Stimulated activated CD4-positive, alpha-beta T cell treated with anti-CD3 and anti-CD28 coated beads, Interleukin-15, amount 100 ng/mL, for 24 hours (primary cell): Measurements from ENCODE around the gene WWC1.

Source experiments
- DNase-seq: peaks from one replicate; pipeline ENCODE4 v3.0.0-alpha.2; 2020

WWC1 gene

GRCh38 chr5:168365581-168366081 lies 74.2 kb downstream of the WWC1 start:
- DNase-seq, result no peak

- DNase-seq, result no peak
Observed at GRCh38 chr5:168366116-168366515, 74.7 kb downstream of the WWC1 start.

DNA sequence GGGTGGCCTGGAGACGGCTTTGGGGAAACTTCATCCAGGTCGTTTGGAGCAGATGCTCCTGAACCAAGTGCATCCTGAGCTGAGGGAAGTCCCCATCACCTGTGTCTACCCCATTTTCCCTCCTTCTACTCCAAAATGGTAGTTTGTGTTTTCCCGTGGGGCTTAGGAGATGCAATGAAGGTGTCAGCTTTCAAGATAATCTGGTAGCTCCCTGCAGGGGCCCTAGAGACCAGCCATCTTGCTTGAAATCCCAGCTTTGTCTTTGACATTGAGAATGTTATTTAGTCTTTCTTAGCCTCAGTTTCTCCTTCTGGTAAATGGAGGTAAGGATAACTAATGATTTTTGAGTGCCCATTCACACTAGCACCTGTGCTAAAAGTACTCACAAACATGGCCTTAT lies 77.4 kb downstream of the WWC1 start:
- no peak for DNase-seq

DNA sequence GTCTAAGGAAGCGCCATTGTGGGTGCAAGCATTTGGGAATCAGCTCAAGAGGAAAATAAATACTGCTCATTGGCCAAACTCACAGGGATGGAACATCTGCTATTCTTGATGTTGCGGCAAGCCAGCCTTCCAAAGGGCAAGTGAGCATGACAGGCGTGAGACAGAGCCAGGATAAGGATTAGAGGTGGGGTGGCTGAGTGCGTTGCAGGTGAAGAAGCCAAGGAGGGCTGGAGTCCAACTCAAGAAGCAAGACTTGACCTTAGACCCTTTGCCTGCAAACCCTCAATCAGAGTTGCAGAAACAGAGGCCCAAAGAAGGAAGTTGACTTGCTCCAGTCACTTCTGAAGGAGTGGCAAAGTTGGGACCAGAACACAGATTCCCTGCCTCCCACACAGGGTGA lies 79.4 kb downstream of the WWC1 start:
- DNase-seq, result no peak

- no peak for DNase-seq
Observed at GRCh38 chr5:168372356-168372946, 81.0 kb downstream of the WWC1 start.

- DNase-seq, result no peak
Observed at GRCh38 chr5:168374532-168374931, 83.1 kb downstream of the WWC1 start.

- DNase-seq, result no peak
Observed at GRCh38 chr5:168375214-168375613, 83.8 kb downstream of the WWC1 start.

DNA sequence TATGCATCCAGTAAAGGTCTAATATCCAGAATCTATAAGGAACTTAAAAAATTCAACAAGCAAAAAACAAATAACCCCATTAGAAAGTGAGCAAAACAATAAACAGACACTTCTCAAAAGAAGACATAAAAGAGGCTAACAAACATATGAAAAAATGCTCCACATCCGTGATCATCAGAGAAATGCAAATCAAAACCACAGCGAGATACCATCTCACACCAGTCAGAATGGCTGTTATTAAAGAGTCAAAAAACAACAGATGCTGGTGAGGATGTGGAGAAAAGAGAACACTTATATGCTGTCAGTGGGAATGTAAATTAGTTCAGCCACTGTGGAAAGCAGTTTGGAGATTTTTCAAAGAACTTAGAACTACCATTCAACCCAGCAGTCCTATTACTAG lies 86.1 kb downstream of the WWC1 start:
- DNase-seq, result no peak

- no peak for DNase-seq
Observed at GRCh38 chr5:168378741-168379140, 87.3 kb downstream of the WWC1 start.

GRCh38 chr5:168382421-168382820 lies 91.0 kb downstream of the WWC1 start:
- no peak for DNase-seq

DNA sequence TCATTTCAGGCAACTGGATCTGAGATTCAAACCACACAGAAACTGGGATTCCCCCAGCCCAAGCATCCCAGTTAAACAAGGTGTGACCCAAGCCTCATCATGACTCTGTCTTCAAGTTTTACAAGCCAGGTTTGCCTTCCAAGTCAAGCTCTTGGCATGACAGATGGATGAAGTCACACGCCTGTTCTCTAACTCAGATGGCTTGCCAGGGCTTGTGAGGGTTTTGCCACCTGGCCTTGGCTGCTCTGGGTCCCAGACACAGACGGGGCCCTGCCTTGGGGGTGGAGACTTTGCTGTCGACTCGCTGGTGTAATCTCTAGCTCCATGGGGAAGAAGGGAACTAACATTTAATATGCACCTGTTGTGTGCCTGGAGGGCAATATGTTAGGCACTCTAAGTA lies 99.0 kb downstream of the WWC1 start:
- no peak for DNase-seq

DNA sequence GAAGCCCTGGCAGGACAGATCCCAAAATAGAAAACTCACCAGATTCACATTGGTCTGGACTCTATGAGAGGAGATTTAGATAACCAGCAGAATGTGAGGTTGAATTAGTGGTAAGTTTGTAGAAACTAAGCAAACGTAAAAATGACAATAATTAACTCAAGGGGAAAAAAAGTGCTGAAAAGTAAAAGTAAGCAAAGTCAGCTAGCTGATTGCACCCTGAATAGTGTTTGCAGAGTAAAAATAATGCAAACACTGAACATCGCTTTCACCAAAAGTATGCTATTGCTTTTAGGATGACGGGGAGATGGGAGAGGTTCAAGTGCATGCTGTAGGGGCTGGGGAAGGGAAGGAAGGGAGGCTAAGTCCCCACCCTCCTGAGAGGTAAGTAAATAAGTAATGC lies 102.3 kb downstream of the WWC1 start:
- no peak for DNase-seq

DNA sequence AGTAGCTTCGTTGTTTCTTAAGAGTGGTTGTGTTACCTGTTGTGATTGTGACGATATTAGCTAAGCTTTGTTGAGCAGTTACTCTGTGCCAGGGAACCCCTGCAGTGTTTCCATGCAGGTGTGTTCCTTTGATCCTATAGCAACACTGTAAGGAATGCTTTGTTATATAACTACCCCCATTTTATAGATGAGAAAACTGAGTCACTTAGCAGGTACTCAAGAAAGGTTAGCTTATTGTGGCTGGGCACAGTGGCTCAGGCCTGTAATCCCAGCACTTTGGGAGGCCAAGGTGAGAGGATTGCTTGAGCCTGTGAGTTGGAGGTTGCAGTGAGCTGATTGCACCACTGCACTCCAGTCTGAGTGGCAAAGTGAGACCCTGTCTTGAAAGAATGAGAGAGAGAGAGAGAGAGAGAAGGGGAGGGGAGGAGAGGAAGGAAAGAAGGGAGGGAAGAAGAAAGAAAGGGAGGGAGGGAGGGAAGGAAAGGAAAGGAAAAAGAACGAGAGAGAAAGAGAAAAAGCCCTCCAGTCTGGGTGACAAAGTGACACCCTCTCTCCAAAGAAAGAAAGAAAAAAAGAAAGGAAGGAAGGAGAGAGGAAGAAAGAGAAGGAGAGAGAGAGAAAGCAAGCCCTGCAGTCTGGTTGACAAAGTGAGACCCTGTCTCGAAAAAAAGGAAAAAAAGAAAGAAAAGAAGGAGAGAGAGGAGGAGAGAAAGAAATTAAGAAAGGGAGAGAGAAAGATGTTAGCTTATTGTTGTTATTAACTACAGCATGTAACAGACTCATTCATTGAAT lies 109.2 kb downstream of the WWC1 start:
- no peak for DNase-seq

DNA sequence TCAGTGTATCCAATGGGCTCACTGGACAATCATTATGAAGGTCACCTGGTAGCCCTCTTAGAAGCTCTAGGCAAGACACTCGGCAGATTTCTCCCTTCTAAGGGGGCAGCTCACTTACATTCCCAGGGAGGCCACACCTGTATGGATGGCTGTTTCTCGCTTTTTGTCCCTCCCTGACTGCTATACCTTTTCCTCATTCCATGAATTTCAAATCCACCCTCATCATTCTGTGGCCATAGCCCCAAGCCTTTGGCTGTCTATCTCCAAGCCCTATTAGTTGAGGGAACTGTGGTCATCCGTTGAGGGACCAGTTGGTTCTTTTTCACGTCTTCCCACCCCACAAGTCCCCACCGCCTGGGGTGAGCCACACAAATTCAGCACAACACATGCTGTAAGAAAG lies 109.8 kb downstream of the WWC1 start:
- no peak for DNase-seq

GRCh38 chr5:168401880-168402279 lies 110.4 kb downstream of the WWC1 start:
- DNase-seq, result no peak

DNA sequence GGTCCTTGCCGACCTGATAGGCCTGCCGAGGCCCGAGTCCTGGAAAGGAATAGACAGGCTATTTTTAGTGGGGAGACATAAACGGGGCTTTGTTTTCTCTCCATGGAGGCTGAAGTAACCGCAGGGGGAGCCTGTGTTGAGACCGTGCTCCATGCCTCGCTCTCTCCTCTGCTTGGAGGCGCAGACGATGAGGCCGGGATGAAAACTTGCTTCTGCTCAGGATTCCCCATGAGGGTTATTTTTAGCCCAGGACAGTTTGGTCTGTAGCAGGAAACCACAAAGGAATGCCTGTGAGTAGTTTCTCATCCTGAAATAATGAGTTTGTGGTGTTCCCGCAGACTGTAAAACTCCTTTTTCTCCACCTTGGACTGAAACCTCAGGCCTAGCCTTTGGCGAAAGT lies 112.9 kb downstream of the WWC1 start:
- DNase-seq, result no peak

DNA sequence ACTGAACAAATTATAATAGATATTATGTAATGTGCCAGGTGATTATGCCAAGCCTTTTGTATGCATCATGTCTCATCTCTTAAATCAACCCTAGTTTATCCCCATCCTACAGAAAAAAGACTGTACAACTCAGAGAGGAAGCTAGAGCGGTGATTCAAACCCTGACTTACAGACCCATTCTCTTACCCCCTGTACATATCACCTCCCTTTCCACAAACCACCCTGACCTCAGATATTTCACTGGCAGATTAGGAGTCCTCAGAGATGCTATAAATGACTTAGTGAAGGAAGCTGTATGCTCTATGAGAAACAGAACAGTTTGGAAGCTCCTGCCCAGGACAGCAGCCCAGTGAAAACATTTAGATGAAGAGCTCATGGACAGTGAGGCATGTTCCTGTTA lies 115.8 kb downstream of the WWC1 start:
- no peak for DNase-seq

GRCh38 chr5:168408561-168409305 lies 117.3 kb downstream of the WWC1 start:
- no peak for DNase-seq

GRCh38 chr5:168409591-168410458 lies 118.4 kb downstream of the WWC1 start:
- DNase-seq, result peak; percentile 67

DNA sequence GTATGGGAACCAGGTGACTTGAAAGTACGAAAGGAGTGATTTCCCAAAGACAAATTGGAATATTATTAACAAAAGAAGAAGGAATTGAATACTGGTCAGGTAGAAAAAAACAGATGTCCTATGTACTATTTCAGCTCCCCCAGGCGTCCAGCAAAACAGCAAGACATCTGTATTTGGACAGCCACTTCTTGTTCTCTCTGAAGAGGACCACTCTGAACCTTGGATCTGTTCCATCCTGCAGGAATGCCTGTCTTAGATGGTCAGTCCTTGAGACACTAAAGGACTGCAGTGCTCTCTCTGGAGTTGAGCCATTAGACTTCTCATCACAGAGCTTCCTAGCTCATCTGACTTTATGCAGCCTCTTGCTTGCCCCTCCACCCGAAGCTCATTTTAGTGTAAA lies 120.4 kb downstream of the WWC1 start:
- no peak for DNase-seq

DNA sequence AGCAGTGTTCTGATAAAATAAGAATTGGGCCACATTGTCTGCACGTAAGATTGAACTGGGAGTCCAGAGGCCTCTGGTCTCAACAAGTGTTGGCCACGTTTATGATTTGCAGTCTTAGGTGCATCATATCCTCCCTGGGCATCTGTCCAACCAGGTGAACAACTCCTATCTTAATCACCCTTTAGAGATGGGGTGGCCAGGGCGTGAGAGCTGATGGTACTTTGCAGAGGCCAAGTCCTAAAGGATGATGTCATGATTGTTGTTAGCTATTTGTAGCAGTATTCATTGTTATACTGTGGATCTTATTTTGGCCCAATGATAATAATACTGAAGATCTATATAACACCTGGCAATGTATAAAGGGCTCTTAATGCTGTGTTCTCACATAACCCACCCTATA lies 121.6 kb downstream of the WWC1 start:
- DNase-seq, result no peak

- no peak for DNase-seq
Observed at GRCh38 chr5:168413596-168413995, 122.2 kb downstream of the WWC1 start.

DNA sequence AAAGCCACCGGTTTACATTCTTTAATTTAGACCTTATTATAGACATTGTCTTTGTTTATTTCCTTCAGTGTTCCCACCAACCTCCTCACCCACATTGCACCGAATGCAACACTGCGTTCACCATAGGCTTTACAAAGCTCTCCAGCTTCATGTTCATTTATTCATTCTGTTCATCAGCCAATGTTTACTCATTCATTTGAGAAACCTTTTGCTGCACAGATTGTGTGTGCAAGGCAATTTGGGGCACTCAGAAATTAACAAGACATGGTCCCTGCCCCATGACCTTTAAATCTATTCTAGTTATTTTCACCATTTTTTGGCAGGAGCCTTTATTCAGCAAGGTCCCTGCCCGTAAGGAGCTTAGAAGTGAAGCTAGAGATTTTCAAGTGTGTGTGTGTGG lies 124.0 kb downstream of the WWC1 start:
- DNase-seq, result no peak
